K562 (cell line): ENCODE data around the gene PSMC3IP. TPM values are rescaled to one million over a fixed set of nuclear protein-coding genes. Genes with fewer than 3 reads are reported as not detected.

ENCODE experiments used
- CREB1 ChIP-seq, 2 experiments: sonication (generic) in 1 of 2; formaldehyde crosslinking in 1 of 2; IDR thresholded peaks; 2 replicates each; pipeline versions ENCODE4 v1.6.1 to v1.8.0; 2012 to 2022; ENCODE audit warnings: inconsistent platforms in 1 of 2, mild to moderate bottlenecking in 1 of 2, missing genetic modification reagents in 1 of 2, moderate library complexity in 1 of 2
- FOSL1 ChIP-seq: fragments of 200-800 bp; sonication (Bioruptor generic); conservative IDR thresholded peaks from 2 replicates; pipeline ENCODE4 v1.6.1; 2016; ENCODE audit warnings: missing genetic modification characterization, missing compliant biosample characterization
- FOXJ2 ChIP-seq: fragments of 200-800 bp; sonication (Bioruptor generic); IDR thresholded peaks from 2 replicates; pipeline ENCODE4 v1.6.1; 2016; ENCODE audit warnings: missing genetic modification characterization, missing compliant biosample characterization
- HMGN3 ChIP-seq: IDR thresholded peaks from 2 replicates; pipeline ENCODE4 v1.6.1; 2011; ENCODE audit warnings: borderline replicate concordance, low read depth, mild to moderate bottlenecking, mixed read lengths, low read length; ENCODE audit not compliant: insufficient read length; ENCODE audit errors: extremely low read depth
- HNRNPK ChIP-seq: fragments of 200-400 bp; formaldehyde crosslinking; IDR thresholded peaks from one replicate; pipeline ENCODE4 v1.6.1; 2018; ENCODE audit warnings: mild to moderate bottlenecking, low read depth, low read length; ENCODE audit not compliant: poor library complexity, severe bottlenecking
- KHSRP ChIP-seq: fragments of 450-650 bp; IDR thresholded peaks from 2 replicates; pipeline ENCODE4 v1.6.1; 2017
- MTA3 ChIP-seq: fragments of 450-650 bp; formaldehyde crosslinking; IDR thresholded peaks from 2 replicates; pipeline ENCODE4 v1.6.1; 2017; ENCODE audit warnings: mild to moderate bottlenecking, borderline replicate concordance
- NCOA1 ChIP-seq: fragments of 450-650 bp; IDR thresholded peaks from 2 replicates; pipeline ENCODE4 v1.6.1; 2016; ENCODE audit warnings: low read depth
- NCOR1 ChIP-seq: fragments of 450-650 bp; IDR thresholded peaks from 2 replicates; pipeline ENCODE4 v1.6.1; 2016; ENCODE audit warnings: mild to moderate bottlenecking, moderate library complexity
- NFIX ChIP-seq: fragments of 250-450 bp; sonication (Bioruptor Pico); IDR thresholded peaks from 2 replicates; pipeline ENCODE4 v1.4.0; 2020; ENCODE audit warnings: low read depth, mild to moderate bottlenecking, moderate library complexity
- SETDB1 ChIP-seq: IDR thresholded peaks from one replicate; pipeline ENCODE4 v1.6.1; 2012; ENCODE audit warnings: low read length, control low read depth, inconsistent platforms
- TBP ChIP-seq: optimal IDR thresholded peaks from 2 replicates; pipeline ENCODE3; 2011; ENCODE audit warnings: low read depth, low read length, improper control_type of control experiment
- ZNF184 ChIP-seq: sonication (generic); formaldehyde crosslinking; IDR thresholded peaks from 2 replicates; pipeline ENCODE4 v1.5.0; 2020; ENCODE audit warnings: missing genetic modification reagents
- ZNF274 ChIP-seq: IDR thresholded peaks from 2 replicates; pipeline ENCODE4 v1.6.1; 2011; ENCODE audit warnings: low read depth, mild to moderate bottlenecking, low read length, moderate library complexity, borderline replicate concordance
- ZNF41 ChIP-seq: fragments of 250-450 bp; sonication (Bioruptor Pico); conservative IDR thresholded peaks from 2 replicates; pipeline ENCODE4 v1.4.0; 2020; ENCODE audit warnings: mild to moderate bottlenecking
- polyA plus RNA-seq, 8 experiments: library from polyadenylated mRNA; depleted of rRNA in 4 of 8; stranded (reverse) in 5 of 8; unstranded in 3 of 8; fragments of >200 nt; fragmentation: Nextera tagmentation in 2 of 8; fragmentation: Illumina TruSeq in 1 of 8; extraction: Ambion mirVana in 2 of 8; extraction: Trizol in 1 of 8; gene quantifications; 2 replicates each; pipeline versions ENCODE4 v1.2.1 to v1.2.3, GENCODE V29; 2011 to 2014; ENCODE audit warnings: inconsistent platforms in 1 of 8, missing spikeins in 1 of 8
- total RNA-seq, 7 experiments: library from RNA; depleted of rRNA in 6 of 7; stranded (reverse); fragments of >200 nt in 6 of 7; fragmentation: Illumina TruSeq in 2 of 7; extraction: Trizol in 2 of 7; gene quantifications; 2 replicates each; pipeline versions ENCODE4 v1.2.1 to v1.2.3, GENCODE V29; 2011 to 2021; ENCODE audit warnings: low replicate concordance in 1 of 7
- TF ChIP-seq, protein P1 (sequence below): fragments of 450-650 bp; formaldehyde crosslinking; IDR thresholded peaks from 2 replicates; pipeline ENCODE4 v1.4.0; 2022; ENCODE audit warnings: missing genetic modification characterization
- TF ChIP-seq, protein P2 (sequence below): fragments of 250-450 bp; sonication (Bioruptor Pico); IDR thresholded peaks from 2 replicates; pipeline ENCODE4 v1.4.0; 2020; ENCODE audit warnings: mild to moderate bottlenecking, moderate library complexity
- TF ChIP-seq, protein P3 (sequence below): sonication (generic); formaldehyde crosslinking; IDR thresholded peaks from 2 replicates; pipeline ENCODE4 v1.8.0; 2022; ENCODE audit warnings: missing genetic modification reagents, mild to moderate bottlenecking, borderline replicate concordance

PSMC3IP gene
- total and polyA plus RNA-seq, 9 of the 15 experiments (the other 6 are each of a cell fraction or from before 2014, with no cell fraction given): 13.8 to 65.6 (median 32.8) TPM

- no peak for TF ChIP-seq ZNF184 (CRISPR knock-in tag)
- peak; percentile 84 for TF ChIP-seq TBP
- TF ChIP-seq NFIX: no peak
- no peak for TF ChIP-seq HNRNPK
- TF ChIP-seq ZNF41 (CRISPR knock-in tag): no peak
- TF ChIP-seq CREB1 (IDR thresholded peaks at IDR 0.05): peak; percentile 66
- TF ChIP-seq CREB1 (CRISPR knock-in tag; IDR thresholded peaks at IDR 0.05): peak; percentile 57
- no peak for TF ChIP-seq KHSRP
- TF ChIP-seq, protein P1, sequence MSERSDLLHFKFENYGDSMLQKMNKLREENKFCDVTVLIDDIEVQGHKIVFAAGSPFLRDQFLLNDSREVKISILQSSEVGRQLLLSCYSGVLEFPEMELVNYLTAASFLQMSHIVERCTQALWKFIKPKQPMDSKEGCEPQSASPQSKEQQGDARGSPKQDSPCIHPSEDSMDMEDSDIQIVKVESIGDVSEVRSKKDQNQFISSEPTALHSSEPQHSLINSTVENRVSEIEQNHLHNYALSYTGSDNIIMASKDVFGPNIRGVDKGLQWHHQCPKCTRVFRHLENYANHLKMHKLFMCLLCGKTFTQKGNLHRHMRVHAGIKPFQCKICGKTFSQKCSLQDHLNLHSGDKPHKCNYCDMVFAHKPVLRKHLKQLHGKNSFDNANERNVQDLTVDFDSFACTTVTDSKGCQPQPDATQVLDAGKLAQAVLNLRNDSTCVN: no peak
- TF ChIP-seq NCOA1: no peak
- TF ChIP-seq, protein P2, sequence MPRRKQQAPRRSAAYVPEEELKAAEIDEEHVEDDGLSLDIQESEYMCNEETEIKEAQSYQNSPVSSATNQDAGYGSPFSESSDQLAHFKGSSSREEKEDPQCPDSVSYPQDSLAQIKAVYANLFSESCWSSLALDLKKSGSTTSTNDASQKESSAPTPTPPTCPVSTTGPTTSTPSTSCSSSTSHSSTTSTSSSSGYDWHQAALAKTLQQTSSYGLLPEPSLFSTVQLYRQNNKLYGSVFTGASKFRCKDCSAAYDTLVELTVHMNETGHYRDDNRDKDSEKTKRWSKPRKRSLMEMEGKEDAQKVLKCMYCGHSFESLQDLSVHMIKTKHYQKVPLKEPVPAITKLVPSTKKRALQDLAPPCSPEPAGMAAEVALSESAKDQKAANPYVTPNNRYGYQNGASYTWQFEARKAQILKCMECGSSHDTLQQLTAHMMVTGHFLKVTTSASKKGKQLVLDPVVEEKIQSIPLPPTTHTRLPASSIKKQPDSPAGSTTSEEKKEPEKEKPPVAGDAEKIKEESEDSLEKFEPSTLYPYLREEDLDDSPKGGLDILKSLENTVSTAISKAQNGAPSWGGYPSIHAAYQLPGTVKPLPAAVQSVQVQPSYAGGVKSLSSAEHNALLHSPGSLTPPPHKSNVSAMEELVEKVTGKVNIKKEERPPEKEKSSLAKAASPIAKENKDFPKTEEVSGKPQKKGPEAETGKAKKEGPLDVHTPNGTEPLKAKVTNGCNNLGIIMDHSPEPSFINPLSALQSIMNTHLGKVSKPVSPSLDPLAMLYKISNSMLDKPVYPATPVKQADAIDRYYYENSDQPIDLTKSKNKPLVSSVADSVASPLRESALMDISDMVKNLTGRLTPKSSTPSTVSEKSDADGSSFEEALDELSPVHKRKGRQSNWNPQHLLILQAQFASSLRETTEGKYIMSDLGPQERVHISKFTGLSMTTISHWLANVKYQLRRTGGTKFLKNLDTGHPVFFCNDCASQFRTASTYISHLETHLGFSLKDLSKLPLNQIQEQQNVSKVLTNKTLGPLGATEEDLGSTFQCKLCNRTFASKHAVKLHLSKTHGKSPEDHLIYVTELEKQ (CRISPR knock-in tag): no peak
- no peak for TF ChIP-seq SETDB1
- TF ChIP-seq ZNF274: no peak
- TF ChIP-seq FOSL1 (tag): 0 out of 2 replicates have a peak, but pooled peaks have one; percentile 15
- TF ChIP-seq, protein P3, sequence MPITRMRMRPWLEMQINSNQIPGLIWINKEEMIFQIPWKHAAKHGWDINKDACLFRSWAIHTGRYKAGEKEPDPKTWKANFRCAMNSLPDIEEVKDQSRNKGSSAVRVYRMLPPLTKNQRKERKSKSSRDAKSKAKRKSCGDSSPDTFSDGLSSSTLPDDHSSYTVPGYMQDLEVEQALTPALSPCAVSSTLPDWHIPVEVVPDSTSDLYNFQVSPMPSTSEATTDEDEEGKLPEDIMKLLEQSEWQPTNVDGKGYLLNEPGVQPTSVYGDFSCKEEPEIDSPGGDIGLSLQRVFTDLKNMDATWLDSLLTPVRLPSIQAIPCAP (CRISPR knock-in tag): no peak
- peak; percentile 38; the same call in 1 of the 2 replicates for TF ChIP-seq NCOR1
- TF ChIP-seq FOXJ2 (tag): no peak
- peak; percentile 79 for TF ChIP-seq MTA3
- peak; percentile 60 for TF ChIP-seq HMGN3
These were observed at the start of gene PSMC3IP (continued) for GRCh38 chr17:42577532-42578281.
